Stimulated activated CD8-positive, alpha-beta memory T cell treated with anti-CD3 and anti-CD28 coated beads, Interleukin-12 subunit alpha, Interleukin-12 subunit beta, amount 100 ng/mL, for 4 hours (primary cell): ENCODE results near the gene CLDN18.

Experiments used
- DNase-seq: peaks from one replicate; pipeline ENCODE4 v3.0.0-alpha.2; 2020; ENCODE audit warnings: low read depth

Gene CLDN18

DNA sequence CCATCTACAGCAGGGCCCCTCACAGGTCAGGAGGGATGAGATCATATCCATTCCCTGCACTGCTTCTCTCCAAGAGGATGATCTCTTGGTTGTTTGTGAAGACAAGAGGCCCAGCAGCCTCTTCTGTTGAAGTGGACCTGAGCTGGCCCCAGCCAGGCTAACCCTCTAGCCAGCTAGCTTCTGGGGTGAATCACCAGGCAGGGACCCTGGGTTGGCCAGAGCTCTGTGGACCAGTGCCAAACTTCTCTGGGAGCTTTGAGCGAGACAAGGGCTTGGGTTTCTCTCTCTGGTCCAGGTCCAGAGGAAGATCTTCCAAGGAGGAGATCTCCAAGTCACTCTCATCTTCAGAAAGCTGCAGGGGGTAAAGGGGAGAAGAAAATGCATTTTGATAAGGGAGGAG, 52.7 kb downstream of the CLDN18 start:
- no peak for DNase-seq

DNA sequence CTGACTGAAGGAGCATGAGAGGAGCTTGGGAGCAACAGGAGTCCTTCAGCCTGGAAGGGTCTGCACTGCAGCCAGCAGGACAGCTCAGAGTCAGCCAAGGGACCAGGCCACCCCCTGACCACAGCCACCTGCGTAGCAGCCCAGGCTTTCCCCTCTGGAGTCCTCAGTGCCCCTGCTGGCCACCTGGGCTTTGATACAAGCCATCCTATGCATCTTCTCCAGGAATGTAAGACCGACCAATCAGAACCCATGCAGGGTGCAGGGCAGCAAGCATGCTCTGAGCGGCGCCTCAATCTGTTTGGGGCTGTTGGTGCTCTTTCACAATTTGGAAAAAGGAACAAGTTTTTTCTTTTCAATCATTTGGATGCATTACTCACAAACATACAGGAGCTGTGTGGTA, 53.5 kb downstream of the CLDN18 start:
- no peak for DNase-seq

DNA sequence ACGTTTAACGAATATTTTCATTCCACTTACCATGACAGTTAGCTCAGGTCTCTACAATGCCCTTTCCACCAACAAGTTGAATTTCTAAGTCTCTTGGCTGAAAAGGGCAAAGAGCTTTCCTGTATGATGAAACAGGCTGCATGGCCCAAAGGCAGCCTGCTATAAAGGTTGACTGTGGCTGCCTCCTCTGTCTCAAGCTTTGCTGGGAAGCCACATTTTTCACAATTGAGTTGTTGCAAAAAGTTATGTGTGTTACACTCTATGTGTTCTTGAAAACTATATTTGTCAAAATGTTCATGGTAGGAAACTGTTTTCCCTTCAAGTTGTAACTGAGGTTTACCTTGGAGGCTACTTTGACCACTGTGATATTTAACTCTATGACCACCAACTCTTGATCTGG, 56.0 kb downstream of the CLDN18 start:
- no peak for DNase-seq

DNA sequence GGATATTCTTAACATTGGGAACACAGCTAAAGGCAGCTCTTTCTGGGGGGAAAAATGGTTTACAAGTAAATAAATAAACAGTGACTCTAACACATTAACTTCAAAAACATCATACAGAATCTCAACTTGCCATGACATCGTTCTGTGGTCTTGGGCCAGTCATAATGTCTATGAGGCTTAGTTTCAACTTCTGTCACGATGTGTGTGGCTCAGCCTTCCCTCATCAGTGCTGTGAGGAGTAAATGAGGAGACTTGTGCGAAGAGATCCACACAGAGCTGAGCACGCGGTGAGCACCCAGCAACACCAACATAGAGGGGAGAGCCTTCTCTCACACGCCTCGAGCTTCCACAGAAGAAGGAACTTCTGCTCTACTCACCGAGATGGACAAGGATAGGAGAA, 56.4 kb downstream of the CLDN18 start:
- no peak for DNase-seq

DNA sequence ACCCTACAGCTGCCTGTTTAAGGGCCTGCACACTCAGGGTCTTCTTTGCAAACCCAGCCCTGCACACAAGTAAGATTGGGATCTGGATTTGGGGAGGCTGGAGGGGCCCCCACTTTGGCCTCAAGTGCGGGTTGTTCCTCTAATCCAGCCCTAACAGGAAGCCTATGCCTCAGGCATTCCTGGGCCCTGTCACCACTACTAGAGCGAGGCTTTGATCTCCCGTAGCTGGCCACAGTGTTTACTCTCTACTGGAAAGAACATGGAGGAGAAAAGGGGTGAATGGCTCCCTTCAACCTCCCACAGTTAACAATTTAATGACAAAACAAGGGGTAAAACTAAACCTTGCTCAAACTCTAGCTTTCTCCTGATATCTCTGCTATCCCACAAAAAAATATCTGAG, 57.0 kb downstream of the CLDN18 start:
- DNase-seq = no peak

- no peak for DNase-seq
These were observed 58.1 kb downstream of the CLDN18 start for GRCh38 chr3:138068046-138068445.

- DNase-seq = peak; percentile 29
These were observed 58.7 kb downstream of the CLDN18 start for GRCh38 chr3:138068579-138069174.

- DNase-seq = no peak
These were observed 60.0 kb downstream of the CLDN18 start for GRCh38 chr3:138070006-138070405.

DNA sequence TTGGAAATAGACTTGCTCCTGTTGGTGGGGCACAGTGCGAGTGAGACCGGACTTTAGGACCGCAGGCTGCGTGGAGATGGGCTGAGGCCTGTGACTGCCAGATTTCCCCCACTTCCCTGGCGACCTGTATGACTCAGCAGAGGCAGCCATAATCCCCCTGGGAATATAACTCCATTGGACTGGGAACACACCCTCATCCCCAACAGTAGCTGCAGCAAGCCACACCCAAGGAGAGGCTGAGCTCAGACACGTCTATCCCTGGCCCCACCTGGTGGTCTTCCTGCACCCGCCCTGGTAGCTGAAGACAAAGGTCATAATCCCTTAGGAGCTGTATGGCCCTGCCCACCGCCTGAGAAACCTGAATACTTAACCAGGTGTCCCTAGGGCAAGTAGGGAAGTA, 62.8 kb downstream of the CLDN18 start:
- no peak for DNase-seq

DNA sequence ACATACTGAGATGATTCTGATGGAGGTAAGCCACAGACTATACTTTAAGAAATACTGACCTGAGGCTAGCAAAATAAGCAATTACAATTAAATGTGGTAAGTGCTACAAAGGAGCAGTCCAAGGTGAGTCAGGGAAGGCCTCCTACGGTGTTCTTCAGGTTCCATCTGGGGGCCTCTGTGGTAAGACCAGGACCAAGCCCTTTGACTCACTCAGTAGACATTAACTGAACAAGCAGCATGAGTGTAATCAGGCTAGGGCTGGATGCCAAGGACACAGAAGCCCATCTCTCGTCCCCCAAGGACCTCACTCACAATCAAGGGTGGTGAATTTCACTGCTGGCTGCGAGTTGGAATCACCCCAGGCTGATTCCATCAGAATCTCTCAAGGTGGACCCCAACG, 68.1 kb downstream of the CLDN18 start:
- DNase-seq = no peak

DNA sequence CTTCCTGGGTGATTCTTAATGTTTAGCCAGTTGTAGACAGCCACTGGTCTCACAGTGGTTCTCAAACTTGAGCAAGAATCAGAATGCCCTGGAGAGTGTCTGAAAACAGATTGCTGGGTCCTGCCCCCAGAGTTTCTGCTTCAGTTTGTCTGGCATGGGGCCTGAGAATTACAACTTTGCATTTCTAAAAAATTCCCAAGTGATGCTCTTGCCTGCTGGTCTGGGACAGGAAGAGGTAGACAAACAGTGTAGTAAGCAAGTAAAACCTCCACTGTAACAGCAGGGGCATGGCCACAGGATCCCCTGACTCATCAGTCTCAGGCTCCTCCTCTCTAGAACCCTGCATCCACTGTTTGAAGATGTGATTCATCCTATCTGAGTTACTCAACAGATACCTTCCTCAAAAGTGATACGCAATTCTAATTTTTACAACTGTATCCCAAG, 69.0 kb downstream of the CLDN18 start:
- DNase-seq = no peak

GRCh38 chr3:138079901-138080300, 69.9 kb downstream of the CLDN18 start:
- DNase-seq = no peak

DNA sequence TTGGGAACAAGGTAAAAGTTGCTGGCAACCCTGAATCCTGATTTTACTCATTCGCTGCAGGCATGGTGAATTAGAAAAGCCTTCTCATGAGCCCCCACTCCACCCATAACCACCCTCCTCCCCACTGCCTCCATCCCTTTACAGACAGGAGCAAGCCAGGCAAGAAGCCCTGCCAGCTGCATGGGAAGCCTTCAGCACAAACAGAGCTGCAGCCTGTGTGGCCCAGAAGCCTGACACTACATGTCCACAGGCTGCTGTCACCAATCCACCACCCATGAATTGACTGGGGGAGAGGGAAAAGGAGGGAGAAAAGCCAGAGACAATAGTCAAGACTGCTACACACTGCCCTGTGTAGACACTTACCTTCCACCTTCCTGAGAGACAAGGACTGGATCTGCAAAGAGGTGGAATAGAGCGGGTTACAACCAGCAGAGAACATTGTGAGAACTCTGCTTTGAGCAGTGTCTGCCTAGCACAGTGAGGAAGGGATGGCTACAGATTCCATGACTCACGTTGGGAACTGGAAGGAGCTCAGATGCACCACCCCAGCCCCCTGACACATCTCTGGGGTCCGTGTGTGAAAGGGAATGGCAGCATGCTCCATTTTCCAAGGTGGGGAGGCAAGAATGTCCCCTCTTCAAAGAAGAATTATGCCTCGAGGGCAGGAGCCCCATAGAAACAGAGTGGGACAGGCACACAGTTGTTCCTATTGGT, 71.6 kb downstream of the CLDN18 start:
- DNase-seq = no peak

GRCh38 chr3:138082085-138082991, 72.4 kb downstream of the CLDN18 start:
- DNase-seq = no peak

GRCh38 chr3:138082992-138083386, 73.0 kb downstream of the CLDN18 start:
- DNase-seq = no peak
